GM12872 (cell line): Measurements from ENCODE around the gene PAQR6.

Source experiments
- CTCF ChIP-seq: IDR thresholded peaks from 3 replicates; pipeline ENCODE4 v1.5.1; 2011; ENCODE audit warnings: low read depth, mild to moderate bottlenecking, low read length, moderate library complexity; ENCODE audit not compliant: insufficient read depth

PAQR6 gene

GRCh38 chr1:156248323-156248683 lies 447 bp upstream of the PAQR6 start:
- no peak for TF ChIP-seq CTCF

- no peak for TF ChIP-seq CTCF
These were observed 936 bp downstream of the PAQR6 start for GRCh38 chr1:156246781-156247459.

DNA sequence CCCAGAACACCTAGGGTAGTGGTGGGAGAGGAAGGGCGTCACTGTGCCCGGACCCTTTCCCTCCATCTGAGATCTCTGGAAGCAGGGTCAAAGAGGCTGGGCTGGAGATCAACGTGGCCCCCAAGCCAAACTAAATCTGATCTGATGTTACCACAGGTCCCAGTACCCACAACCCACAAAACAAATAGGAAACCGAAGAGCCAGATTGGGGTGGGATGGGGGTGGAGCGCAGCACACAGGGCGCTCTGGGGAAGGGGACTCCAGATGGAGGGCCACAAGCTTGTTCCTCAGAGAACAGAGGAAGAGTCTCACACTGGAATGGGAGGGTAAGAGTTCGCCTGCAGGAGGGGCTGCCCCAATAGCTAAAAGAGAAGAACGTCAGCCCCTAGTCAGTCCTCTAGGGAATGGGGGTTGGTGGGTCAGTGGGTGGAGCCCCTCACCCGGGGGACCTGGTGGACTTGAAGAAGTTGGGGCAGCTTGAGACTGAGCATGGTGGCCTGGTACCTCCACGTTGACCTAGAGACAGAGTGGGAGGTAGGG lies 1.5 kb downstream of the PAQR6 start:
- no peak for TF ChIP-seq CTCF

GRCh38 chr1:156245451-156246232 lies 2.2 kb downstream of the PAQR6 start:
- TF ChIP-seq CTCF: no peak

DNA sequence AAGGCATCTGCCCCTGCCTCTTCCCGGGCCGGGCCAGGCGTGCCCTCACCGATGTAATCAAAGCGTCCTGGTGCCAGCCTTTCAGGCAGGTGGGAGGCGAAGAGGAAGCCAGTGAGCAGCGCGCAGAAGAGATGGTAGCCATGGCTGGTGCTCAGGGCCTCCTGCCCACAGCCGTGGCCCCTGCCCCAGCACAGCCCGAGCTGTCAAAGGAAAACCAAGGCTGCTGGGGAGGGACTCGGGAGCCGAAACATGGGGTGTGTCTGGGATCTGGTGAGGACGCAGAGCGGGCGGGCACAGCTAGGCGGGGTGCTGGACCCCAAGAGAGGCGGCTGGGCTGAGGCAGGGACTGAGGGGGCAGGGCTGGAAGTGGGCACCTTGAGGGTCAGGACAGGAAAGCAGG lies 3.1 kb downstream of the PAQR6 start:
- no peak for TF ChIP-seq CTCF

DNA sequence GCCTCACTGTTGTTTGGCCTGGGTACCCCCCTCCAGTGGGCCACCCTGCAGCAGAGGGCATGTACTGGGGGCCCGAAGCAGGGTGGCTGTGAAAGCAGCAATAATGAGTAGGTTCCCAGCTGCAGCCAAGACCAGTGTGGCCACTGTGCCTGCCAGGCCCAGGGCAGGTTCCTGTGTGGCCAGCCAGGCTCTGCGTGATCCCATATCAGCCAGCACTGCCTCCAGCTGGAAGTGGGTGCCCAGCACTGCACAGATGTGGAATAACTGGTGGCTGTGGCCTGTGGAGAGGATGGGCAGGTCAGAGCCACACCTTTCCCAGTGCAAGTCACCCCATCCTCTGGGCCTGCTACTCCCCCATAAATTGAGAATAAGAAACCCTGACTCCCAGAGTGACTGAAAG lies 3.7 kb downstream of the PAQR6 start:
- TF ChIP-seq CTCF: no peak

- TF ChIP-seq CTCF: no peak
These were observed 5.1 kb downstream of the PAQR6 start for GRCh38 chr1:156242738-156243137.
